ENCODE measurements around the gene MGAT5.
A peak's percentile ranks its signal among the peaks of the same experiment; 100 is the strongest.

Gene MGAT5

GRCh38 chr2:134425724-134426496 lies 172.0 kb downstream of the MGAT5 start:
- no peak for DNase-seq (ENCODE audit: low spot score)

GRCh38 chr2:134426721-134427120 lies 172.8 kb downstream of the MGAT5 start:
- DNase-seq (ENCODE audit: low spot score): no peak

GRCh38 chr2:134429886-134430285 lies 176.0 kb downstream of the MGAT5 start:
- DNase-seq (ENCODE audit: low spot score): no peak

DNA sequence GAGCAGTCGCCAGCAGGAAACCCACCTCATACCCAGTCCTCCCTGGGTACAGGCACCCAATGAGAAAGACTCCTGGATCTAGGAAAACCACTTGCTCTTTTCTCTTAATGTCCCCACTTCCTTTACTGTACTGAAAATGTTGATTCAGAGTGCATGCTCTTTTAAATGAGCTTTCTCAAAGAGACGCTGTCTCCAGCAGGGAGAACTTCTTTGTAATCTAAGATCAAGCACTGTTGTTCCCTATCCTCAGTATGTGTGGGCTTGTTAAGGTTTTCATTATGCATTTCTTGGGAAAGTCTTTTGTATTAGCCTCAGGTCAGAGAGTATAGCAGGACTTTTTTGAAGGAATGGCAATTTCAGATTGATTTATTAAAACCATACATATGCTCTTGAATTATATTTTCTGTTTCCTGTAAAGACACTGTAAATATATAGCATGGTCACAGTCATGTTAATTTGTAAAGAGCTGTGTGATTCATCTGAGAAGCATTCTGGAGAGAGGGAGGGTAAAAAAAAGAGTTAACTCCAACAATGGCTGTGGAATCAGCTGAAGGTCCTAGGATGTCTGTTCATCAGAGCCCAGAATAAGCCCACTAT lies 178.1 kb downstream of the MGAT5 start:
- no peak for DNase-seq (ENCODE audit: low spot score)

GRCh38 chr2:134432435-134432883 lies 178.6 kb downstream of the MGAT5 start:
- DNase-seq (ENCODE audit: low spot score): peak; percentile 51

DNA sequence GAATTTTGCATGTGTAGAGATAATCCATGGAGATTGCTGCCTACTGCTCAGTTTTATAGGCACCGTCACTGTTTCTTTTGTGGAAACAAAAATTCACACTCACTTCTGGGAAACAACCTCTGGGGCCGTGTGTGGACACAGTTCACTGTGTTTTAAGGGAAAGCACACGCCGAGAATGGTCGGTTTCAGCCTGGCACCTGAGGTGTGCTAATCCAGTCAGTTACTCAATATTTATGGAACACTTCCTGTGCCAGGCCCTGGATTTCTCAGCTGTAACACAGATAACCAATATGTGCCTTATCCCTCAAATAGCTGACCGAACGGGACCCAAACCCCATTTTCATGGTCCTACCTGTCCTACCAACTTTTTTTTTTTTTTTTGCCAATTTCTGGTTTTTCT lies 179.6 kb downstream of the MGAT5 start:
- DNase-seq (ENCODE audit: low spot score): no peak

DNA sequence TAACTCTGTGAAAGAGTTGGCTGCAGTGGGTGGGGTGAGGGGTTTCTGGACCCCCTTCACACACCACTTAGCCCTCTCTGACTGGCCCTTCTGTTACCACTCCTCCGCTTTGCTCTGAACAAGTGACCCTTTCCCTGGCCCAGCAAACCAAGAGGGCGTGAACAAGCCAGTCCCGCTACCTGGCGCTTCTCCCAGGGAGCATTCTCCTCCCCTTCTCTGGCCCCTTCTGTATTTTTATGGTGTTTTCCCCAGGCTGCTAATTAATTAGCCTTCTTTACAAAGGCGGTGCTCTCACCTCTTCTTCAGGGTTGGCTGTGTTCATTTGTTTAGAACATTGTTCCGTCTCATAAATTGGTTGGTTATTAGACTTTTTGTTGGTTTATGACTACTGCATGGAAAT lies 180.1 kb downstream of the MGAT5 start:
- no peak for DNase-seq (ENCODE audit: low spot score)

DNA sequence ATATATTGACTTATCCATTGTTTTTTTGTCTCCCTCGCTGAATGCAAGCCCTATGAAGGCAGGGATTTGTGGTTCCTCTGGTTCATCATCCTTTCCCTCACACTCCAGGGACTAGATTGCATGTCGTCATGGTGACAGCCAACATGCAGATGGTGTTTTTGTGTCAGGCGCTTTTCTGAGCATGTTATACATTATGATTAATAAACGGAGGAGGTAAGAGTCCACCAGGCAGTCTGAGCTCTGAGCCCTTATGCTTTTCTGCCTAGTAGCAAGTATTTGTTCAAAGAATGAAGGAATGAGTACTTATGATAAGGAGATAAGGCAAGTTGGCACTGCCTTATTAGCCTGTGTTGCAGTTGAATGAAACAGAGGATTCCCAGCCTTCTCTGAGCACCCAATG lies 181.6 kb downstream of the MGAT5 start:
- DNase-seq (ENCODE audit: low spot score): no peak

DNA sequence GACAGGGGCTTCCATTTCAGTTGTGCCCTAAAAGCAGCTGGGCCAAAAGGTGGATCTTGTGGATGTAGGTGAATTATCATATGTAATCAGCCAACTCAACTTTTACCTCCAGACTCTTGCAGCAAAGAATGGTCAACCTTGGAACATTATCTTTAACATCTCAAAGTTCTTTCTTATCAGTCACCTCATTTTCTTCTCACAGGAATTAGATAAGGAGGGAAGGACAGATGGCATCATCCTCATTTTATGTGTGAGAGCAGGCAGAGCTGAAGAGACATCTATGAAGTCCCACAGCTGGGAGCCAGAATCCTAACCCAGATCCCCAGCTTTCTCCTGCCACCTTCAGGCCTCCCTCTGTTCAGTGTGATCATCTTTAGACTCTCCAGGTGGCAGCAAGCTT lies 182.1 kb downstream of the MGAT5 start:
- no peak for DNase-seq (ENCODE audit: low spot score)

DNA sequence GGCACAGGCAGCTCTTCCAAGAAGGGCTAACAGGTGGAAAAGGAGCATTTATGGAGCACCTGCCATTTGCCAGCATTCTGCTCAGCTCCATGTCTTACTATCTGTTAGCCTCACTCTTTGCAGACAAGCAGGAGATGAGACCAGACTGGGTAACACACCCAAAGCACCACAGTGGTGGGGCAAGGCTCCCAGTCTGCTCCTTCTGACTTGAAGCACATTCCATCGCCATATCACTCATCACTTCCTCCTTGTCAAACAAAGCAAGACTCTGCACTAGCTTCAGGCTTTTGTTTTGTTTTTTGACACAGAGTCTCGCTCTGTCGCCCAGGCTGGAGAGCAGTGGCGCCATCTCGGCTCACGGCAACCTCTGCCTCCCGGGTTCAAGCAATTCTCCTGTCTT lies 182.8 kb downstream of the MGAT5 start:
- DNase-seq (ENCODE audit: low spot score): no peak

DNA sequence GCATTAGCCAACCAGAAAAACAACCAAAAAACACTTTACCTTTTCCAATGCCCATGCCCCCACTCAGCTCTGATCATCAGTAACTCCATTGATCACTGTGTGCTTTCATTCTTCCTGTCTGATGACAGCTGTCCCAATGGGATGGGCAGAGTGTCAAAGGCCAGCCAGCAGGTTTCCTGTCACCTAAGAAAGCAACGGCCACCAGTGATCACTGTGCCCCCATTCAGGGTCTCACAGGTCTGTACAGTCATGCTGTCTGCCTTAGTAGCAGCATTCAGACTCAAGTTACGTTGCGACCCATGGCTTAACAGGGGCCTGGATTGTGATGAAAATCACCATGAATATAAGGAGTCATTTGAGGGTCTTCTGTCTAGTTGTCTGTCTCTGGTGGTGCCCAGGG lies 184.5 kb downstream of the MGAT5 start:
- no peak for DNase-seq (ENCODE audit: low spot score)

DNA sequence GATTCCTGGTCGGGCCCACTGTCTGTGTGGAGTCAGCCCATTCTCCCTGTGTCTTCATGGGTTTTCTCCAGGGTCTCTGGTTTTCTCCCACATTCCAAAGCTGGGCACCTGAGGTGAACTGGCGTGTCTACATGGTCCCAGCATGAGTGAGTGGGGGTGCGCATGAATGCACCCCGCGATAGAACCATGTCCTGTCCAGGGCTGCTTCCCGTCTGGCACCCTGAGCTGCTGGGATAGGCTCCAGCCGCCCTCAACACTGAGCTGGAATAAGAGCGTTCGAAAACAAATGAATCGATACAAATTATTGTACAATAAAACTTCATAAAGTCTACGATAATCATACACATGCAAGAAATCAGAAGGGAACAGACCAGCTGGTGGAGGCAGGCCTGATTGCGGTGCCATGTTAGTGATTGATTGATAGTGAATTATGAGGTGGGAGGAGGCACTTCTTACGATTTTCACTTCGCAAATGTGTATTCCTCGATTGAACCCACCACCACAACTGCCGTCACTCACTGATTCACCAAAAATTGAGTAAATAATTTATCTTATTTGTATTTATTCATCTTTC lies 186.6 kb downstream of the MGAT5 start:
- DNase-seq (ENCODE audit: low spot score): no peak

- no peak for DNase-seq (ENCODE audit: low spot score)
Observed at GRCh38 chr2:134441153-134441863, 187.4 kb downstream of the MGAT5 start.

DNA sequence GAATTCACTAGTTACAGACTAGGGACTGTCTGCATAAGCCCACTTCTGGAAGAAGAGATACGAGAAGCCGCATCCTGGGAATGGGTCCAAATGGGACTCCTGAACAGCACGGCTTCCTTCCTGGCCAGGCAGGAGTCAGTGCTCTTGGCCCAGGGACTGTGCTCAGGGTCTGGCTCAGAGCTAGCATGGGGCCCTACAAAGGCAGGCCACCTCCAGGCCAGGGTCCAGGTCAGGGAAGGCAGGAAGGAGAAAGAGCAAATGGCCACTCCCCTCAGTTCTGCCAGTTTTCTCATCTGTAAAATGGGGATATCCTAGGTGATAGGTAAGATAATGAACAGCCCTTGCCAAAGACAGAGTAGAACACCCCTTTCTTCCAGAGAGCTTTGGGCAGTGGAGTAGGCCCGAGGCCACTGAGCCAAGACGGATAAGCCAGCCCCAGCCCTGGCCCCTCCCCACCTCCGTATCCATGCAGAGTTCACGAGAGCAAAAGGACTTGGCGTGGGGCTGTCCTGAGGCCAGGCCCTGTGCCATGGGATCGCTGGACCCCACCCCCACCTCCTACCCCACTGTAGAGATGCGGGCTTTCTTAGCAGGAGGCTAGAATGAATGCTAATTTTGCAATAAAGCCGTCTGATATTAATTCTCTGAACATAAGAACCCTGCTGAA lies 190.1 kb downstream of the MGAT5 start:
- no peak for DNase-seq (ENCODE audit: low spot score)

GRCh38 chr2:134445116-134445515 lies 191.2 kb downstream of the MGAT5 start:
- DNase-seq (ENCODE audit: low spot score): no peak

DNA sequence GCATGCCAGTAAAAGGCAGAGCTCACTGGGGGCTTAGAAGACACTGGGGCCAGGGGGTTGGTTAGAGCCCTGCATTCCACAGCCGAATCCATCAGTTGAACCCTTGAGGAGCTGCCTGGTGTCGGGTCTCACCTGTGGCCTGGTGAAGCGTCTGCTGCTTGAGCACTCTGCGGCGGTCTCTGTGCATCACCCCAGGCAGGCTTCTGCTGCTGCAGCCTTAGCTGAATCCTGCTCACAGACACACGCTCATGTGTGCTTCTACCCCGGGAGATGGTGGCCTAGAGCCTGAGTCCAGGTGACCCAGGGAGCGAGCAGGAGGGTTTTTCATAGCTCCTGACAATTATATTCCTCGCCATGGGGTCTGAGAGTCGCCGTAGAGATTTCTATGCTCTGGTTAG lies 192.1 kb downstream of the MGAT5 start:
- DNase-seq (ENCODE audit: low spot score): no peak

- no peak for DNase-seq (ENCODE audit: low spot score)
Observed at GRCh38 chr2:134446383-134447017, 192.6 kb downstream of the MGAT5 start.

DNA sequence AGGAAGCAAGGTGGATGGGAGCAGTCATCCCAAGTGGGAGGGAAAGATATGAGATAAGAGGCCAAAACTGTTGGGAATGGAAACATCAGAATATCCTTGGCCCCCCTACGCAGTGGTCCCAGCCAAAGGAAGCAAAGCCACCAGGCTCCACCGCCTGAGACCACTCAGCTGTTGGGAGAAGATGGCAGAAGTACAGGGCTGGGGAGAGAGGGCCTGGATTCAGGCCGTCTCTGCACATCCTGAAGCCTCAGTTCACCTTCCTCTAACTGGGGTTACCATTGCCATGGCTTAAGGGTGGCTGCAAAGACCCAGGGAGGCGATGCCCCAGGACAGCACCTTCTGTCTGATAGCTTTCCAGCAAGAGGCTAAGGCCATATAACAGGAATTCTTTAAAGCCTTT lies 193.8 kb downstream of the MGAT5 start:
- DNase-seq (ENCODE audit: low spot score): no peak

DNA sequence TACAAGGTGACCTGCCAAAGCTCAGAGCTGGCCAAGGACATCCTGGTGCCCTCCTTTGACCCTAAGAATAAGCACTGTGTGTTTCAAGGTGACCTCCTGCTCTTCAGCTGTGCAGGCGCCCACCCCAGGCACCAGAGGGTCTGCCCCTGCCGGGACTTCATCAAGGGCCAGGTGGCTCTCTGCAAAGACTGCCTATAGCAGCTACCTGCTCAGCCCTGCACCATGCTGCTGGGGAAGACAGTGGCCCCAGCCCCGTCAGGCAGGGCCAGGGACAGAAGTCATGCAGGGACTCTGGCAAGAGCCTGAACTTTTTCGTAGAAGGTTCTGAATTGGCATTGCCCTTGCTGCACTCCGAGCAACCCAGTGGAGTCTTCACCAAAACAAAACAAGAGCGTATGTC lies 194.8 kb downstream of the MGAT5 start:
- no peak for DNase-seq (ENCODE audit: low spot score)

- no peak for DNase-seq (ENCODE audit: low spot score)
Observed at GRCh38 chr2:134449157-134449556, 195.3 kb downstream of the MGAT5 start.

DNA sequence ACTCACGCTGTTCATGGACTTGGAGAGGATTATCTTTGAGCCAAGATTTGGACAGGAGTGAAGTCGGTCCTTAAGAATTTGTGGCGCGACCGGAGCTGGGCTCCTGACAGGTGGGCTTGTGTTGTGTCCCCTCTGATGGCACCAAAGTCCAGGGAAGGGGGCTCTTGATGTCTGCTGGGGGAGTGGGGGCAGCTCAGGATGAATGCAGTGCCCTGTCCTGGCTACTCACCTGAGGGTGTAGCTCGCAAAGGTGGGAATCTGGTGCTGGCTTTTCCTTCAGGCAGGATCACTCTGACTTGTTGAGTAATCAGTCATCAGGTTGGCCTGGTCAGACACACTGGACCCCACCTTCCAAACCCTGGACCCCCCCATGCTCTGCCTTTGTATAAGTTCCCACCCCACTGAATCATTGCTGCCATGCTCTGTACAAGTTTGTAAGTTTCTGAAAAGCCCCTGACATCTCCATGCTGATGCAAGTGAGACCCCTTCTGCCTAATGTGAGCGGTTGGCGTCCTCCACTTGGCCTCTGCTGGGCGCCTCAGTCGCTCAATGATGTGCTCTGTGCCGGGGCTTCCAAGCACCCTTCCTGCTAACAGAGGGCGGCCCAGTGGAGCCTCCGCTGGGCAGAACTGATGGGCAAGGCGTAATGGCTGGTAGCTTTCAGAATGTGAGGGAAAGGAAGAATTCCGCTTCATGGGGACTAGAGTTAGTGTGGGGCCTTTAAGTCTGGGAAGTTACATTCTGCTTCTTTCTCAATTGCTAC lies 196.1 kb downstream of the MGAT5 start:
- DNase-seq (ENCODE audit: low spot score): no peak

Data from HuH-7 (cell line).